CD14-positive monocyte (primary cell): ENCODE data around the gene ANKRD2. TPM values are rescaled to one million over a fixed set of nuclear protein-coding genes. Genes with fewer than 3 reads are reported as not detected.

Experiments used
- DNase-seq, 3 donors: peaks; one replicate each; pipeline ENCODE4 v3.0.0-alpha.2; 2011 to 2022
- H2AFZ ChIP-seq: 2 replicates; pipeline ENCODE4 v1.6.0; 2012; ENCODE audit warnings: mild to moderate bottlenecking, low read depth, low read length, inconsistent platforms; ENCODE audit not compliant: insufficient read depth, poor library complexity, severe bottlenecking
- H3K27ac ChIP-seq, 2 donors: 1 replicate in 1 of 2; 2 replicates in 1 of 2; pipeline ENCODE4 v1.5.1; 2012 to 2013; ENCODE audit warnings: low read length in 2 of 2, control low read depth in 1 of 2, inconsistent platforms in 1 of 2, low read depth in 1 of 2, mild to moderate bottlenecking in 1 of 2
- H3K27me3 ChIP-seq, 2 donors: one replicate each; pipeline versions ENCODE4 v1.6.0 to v1.6.1; 2011 to 2013; ENCODE audit warnings: low read length in 2 of 2; ENCODE audit not compliant: control insufficient read depth in 2 of 2, insufficient read depth in 2 of 2
- H3K36me3 ChIP-seq, 2 donors: replicated peaks in 1 of 2; 1 replicate in 1 of 2; 2 replicates in 1 of 2; pipeline versions ENCODE4 v1.5.1 to v1.6.1; 2012 to 2013; ENCODE audit warnings: low read length in 2 of 2, control low read depth in 1 of 2, inconsistent platforms in 1 of 2, mild to moderate bottlenecking in 1 of 2; ENCODE audit not compliant: insufficient read depth in 2 of 2, control insufficient read depth in 1 of 2
- H3K4me1 ChIP-seq, 2 donors: 1 replicate in 1 of 2; 2 replicates in 1 of 2; pipeline versions ENCODE4 v1.5.1 to v1.6.1; 2012 to 2013; ENCODE audit warnings: low read length in 2 of 2, control low read depth in 1 of 2, inconsistent platforms in 1 of 2, mild to moderate bottlenecking in 1 of 2, moderate library complexity in 1 of 2; ENCODE audit not compliant: insufficient read depth in 2 of 2, control insufficient read depth in 1 of 2
- H3K4me2 ChIP-seq: replicated peaks from 2 replicates; pipeline ENCODE3; 2012; ENCODE audit warnings: low read length, moderate library complexity, mild to moderate bottlenecking; ENCODE audit not compliant: poor library complexity, severe bottlenecking; ENCODE audit errors: extremely low read depth
- H3K4me3 ChIP-seq, 3 experiments: fragments of 200-600 bp in 1 of 3; sonication (generic) in 1 of 3; replicated peaks in 1 of 3; 1 replicate in 2 of 3; 2 replicates in 1 of 3; pipeline ENCODE4 v1.5.1; 2011 to 2013; ENCODE audit warnings: low read length in 3 of 3, mild to moderate bottlenecking in 3 of 3, control low read depth in 2 of 3, low read depth in 2 of 3, inconsistent platforms in 1 of 3, moderate library complexity in 1 of 3
- H3K79me2 ChIP-seq: 2 replicates; pipeline ENCODE4 v1.6.0; 2012; ENCODE audit warnings: mild to moderate bottlenecking, control low read depth, inconsistent platforms, low read length, moderate library complexity; ENCODE audit not compliant: insufficient read depth
- H3K9ac ChIP-seq: 2 replicates; pipeline ENCODE4 v1.6.0; 2017; ENCODE audit warnings: low read length, mild to moderate bottlenecking; ENCODE audit not compliant: insufficient read depth, poor library complexity, severe bottlenecking
- H3K9me3 ChIP-seq, 2 donors: replicated peaks in 1 of 2; 1 replicate in 1 of 2; 2 replicates in 1 of 2; pipeline versions ENCODE4 v1.5.1 to v1.6.1; 2012 to 2013; ENCODE audit warnings: low read length in 2 of 2, control low read depth in 1 of 2; ENCODE audit not compliant: control insufficient read depth in 1 of 2, insufficient read depth in 1 of 2
- H4K20me1 ChIP-seq: 2 replicates; pipeline ENCODE4 v1.6.0; 2012; ENCODE audit warnings: mild to moderate bottlenecking, low read length, control low read depth, moderate library complexity; ENCODE audit not compliant: insufficient read depth
- H3K27ac Mint-ChIP-seq, 7 donors: one replicate each; pipeline ENCODE4 v1.8.0; 2020; ENCODE audit warnings: mild to moderate bottlenecking in 7 of 7, mixed read lengths in 7 of 7, moderate library complexity in 6 of 7, inconsistent platforms in 2 of 7
- H3K27me3 Mint-ChIP-seq, 3 donors: one replicate each; pipeline ENCODE4 v1.8.0; 2021 to 2022; ENCODE audit warnings: low read depth in 3 of 3, mild to moderate bottlenecking in 3 of 3, mixed read lengths in 3 of 3, moderate library complexity in 3 of 3, inconsistent platforms in 1 of 3
- H3K36me3 Mint-ChIP-seq, 2 donors: one replicate each; pipeline ENCODE4 v1.8.0; 2020; ENCODE audit warnings: mixed read lengths in 2 of 2, inconsistent platforms in 1 of 2, mild to moderate bottlenecking in 1 of 2
- H3K4me1 Mint-ChIP-seq: one replicate; pipeline ENCODE4 v1.8.0; 2020; ENCODE audit warnings: mild to moderate bottlenecking, mixed read lengths
- H3K4me3 Mint-ChIP-seq, 2 donors: one replicate each; pipeline ENCODE4 v1.8.0; 2020; ENCODE audit warnings: mild to moderate bottlenecking in 2 of 2, mixed read lengths in 2 of 2, moderate library complexity in 1 of 2
- H3K9me3 Mint-ChIP-seq, 7 donors: one replicate each; pipeline ENCODE4 v1.8.0; 2020 to 2022; ENCODE audit warnings: mixed read lengths in 7 of 7, mild to moderate bottlenecking in 6 of 7, moderate library complexity in 6 of 7, inconsistent platforms in 2 of 7
- CTCF ChIP-seq: fragments of 200-600 bp; IDR thresholded peaks from one replicate; pipeline ENCODE4 v1.8.0; 2022; ENCODE audit warnings: antibody characterized with exemption, mild to moderate bottlenecking
- WGBS: methylation state at CpG from one replicate; pipeline ENCODE4 v1.1.5; 2013; ENCODE audit warnings: missing lambda C conversion rate; ENCODE audit not compliant: insufficient coverage; 5-methylcytosine and 5-hydroxymethylcytosine counted together
- intact Hi-C, 2 donors: fragments of 100-400 bp; cut with micrococcal nuclease; formaldehyde crosslinking; loops; one replicate each; pipeline versions ENCODE4 v1.15.0 to v1.15.1; 2023
- polyA plus RNA-seq, 3 donors: library from polyadenylated mRNA; depleted of rRNA in 1 of 3; unstranded in 2 of 3; stranded (reverse) in 1 of 3; fragments of 300-500 nt in 2 of 3; fragments of >200 nt in 1 of 3; fragmentation: Illumina TruSeq in 2 of 3; gene quantifications; 1 replicate in 2 of 3; 2 replicates in 1 of 3; pipeline ENCODE4 v1.2.3, GENCODE V29; 2012 to 2021

ANKRD2 gene
- polyA plus RNA-seq, 3 donors, result not detected

- Histone ChIP-seq H2AFZ (no peak overlapping the region), H3K79me2 (no peaks in the 10 kb centered on the region), H3K27ac (no peak overlapping the region), H3K36me3 (no peaks in the 10 kb centered on the region), H3K4me2 (no peak overlapping the region), H3K9me3 (no peaks in the 10 kb centered on the region), H3K4me3 (no peak overlapping the region), H4K20me1 (no peaks in the 10 kb centered on the region), H3K9ac (no peak overlapping the region), H3K27me3 (no peaks in the 10 kb centered on the region), H3K4me1 (no peaks in the 10 kb centered on the region)
- no peak overlapping the region for H3K4me3 Mint-ChIP-seq
- no peaks in the 10 kb centered on the region for H3K36me3 Mint-ChIP-seq
- H3K27me3 Mint-ChIP-seq, result peaks cover 0 to 3% (median 2%) of the 10 kb centered on the region in 3 donors
- no peak overlapping the region for H3K27ac Mint-ChIP-seq
- intact Hi-C loops, result no loop called here
- no peaks in the 10 kb centered on the region for H3K4me1 Mint-ChIP-seq
- no peak for TF ChIP-seq CTCF
- peaks cover 0 to 1% (median 0%) of the 10 kb centered on the region in 7 donors for H3K9me3 Mint-ChIP-seq
- DNase-seq, result no peak
- no CpG with 5 or more reads among the region's 4 CpGs for WGBS
Measured at GRCh38 chr10:97618285-97618684, 45.7 kb downstream of the ANKRD2 start.

GRCh38 chr10:97618733-97619132 is 46.2 kb downstream of the ANKRD2 start:
- Mint-ChIP-seq H3K9me3 (peaks cover 0 to 1% (median 0%) of the 10 kb centered on the region in 7 donors), H3K36me3 (no peaks in the 10 kb centered on the region), H3K4me3 (no peak overlapping the region), H3K27ac (no peak overlapping the region), H3K4me1 (no peaks in the 10 kb centered on the region), H3K27me3 (peaks cover 0 to 3% (median 2%) of the 10 kb centered on the region in 3 donors)
- Histone ChIP-seq H3K27me3 (no peaks in the 10 kb centered on the region), H3K9me3 (no peaks in the 10 kb centered on the region), H3K27ac (no peak overlapping the region), H4K20me1 (no peaks in the 10 kb centered on the region), H3K9ac (no peak overlapping the region), H3K36me3 (no peaks in the 10 kb centered on the region), H3K79me2 (no peaks in the 10 kb centered on the region), H3K4me3 (no peak overlapping the region), H3K4me1 (no peaks in the 10 kb centered on the region), H3K4me2 (no peak overlapping the region), H2AFZ (no peak overlapping the region)
- no peak for DNase-seq
- intact Hi-C loops, result no loop called here
- WGBS, result no CpG with 5 or more reads among the region's 4 CpGs
- no peak for TF ChIP-seq CTCF
